ENCODE data around the gene CTNNA1.

GRCh38 chr5:138841531-138841930 lies 88.3 kb downstream of the CTNNA1 start:
- TF ChIP-seq, protein P1, sequence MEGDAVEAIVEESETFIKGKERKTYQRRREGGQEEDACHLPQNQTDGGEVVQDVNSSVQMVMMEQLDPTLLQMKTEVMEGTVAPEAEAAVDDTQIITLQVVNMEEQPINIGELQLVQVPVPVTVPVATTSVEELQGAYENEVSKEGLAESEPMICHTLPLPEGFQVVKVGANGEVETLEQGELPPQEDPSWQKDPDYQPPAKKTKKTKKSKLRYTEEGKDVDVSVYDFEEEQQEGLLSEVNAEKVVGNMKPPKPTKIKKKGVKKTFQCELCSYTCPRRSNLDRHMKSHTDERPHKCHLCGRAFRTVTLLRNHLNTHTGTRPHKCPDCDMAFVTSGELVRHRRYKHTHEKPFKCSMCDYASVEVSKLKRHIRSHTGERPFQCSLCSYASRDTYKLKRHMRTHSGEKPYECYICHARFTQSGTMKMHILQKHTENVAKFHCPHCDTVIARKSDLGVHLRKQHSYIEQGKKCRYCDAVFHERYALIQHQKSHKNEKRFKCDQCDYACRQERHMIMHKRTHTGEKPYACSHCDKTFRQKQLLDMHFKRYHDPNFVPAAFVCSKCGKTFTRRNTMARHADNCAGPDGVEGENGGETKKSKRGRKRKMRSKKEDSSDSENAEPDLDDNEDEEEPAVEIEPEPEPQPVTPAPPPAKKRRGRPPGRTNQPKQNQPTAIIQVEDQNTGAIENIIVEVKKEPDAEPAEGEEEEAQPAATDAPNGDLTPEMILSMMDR (IDR thresholded peaks at IDR 0.05), result no peak
- TF ChIP-seq REST (IDR thresholded peaks at IDR 0.05; ENCODE audit: low read depth, low read length) (no peak), POLR2AphosphoS5 (IDR thresholded peaks at IDR 0.05; ENCODE audit: low read depth, low read length) (no peak), TEAD4 (IDR thresholded peaks at IDR 0.05; ENCODE audit: borderline replicate concordance, insufficient read depth) (no peak)
- TF ChIP-seq, protein P2, sequence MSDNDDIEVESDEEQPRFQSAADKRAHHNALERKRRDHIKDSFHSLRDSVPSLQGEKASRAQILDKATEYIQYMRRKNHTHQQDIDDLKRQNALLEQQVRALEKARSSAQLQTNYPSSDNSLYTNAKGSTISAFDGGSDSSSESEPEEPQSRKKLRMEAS (IDR thresholded peaks at IDR 0.05; ENCODE audit: low read depth), result no peak

All from SK-N-SH (cell line).